HuH-7.5 (cell line): ENCODE results near the gene TNS1.

ENCODE experiments used
- DNase-seq: peaks from one replicate; pipeline ENCODE4 v3.0.0; 2011; ENCODE audit warnings: low spot score

Gene TNS1

GRCh38 chr2:217980036-217980435 is 22.8 kb downstream of the TNS1 start:
- no peak for DNase-seq

GRCh38 chr2:217979151-217979811 is 23.5 kb downstream of the TNS1 start:
- DNase-seq, result no peak

DNA sequence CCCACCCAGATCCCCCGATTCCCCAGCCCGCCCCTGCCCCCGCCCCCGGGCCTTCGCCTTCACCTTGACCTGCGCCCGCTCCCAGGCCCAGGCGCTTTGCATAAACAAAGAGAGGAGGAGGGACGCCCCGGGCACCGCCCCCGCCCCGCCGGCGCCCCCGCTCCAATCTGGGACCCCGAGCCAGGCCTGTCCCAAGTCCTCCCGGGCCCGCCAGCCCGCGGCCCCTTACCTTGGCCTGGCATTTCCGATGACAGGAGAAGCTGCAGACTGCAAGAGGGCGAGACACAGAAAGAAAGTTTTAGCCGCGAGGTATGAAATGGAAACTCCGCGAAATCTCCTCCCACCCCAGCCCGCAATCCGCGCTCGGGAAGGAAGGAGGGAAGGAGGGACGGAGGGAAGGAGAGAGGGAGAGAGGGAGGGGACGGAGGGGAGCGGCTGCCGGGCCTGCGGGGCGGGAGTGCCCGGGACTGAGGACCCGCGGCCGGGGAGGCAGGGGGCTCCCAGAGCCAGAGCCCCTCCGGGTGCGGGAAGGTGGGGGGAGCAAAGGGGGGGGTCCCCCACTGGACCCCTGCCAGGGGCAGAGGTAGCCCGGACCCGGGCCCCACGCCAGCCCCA is 24.2 kb downstream of the TNS1 start:
- peak; percentile 46 for DNase-seq

GRCh38 chr2:217977840-217978535 is 24.8 kb downstream of the TNS1 start:
- DNase-seq, result no peak

DNA sequence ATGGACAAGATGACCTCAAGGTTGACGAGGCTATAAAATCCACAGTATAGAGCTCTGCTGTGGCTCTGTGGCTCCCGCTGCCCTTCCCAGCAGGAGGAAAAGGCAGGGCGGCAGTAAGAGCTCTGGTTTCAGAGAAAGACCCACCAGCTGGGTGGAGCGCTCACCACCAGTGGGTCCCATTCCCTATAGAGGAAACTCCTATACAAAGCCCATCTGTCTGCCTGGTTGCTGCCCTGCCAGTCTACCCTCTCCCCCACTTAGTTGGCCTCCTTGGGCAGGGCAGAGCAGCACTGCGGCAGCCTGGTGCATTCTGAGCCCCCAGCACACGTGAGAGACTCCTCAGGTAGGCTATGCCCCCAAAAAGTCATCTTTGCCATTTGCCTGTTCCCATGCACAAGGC is 26.5 kb downstream of the TNS1 start:
- no peak for DNase-seq

DNA sequence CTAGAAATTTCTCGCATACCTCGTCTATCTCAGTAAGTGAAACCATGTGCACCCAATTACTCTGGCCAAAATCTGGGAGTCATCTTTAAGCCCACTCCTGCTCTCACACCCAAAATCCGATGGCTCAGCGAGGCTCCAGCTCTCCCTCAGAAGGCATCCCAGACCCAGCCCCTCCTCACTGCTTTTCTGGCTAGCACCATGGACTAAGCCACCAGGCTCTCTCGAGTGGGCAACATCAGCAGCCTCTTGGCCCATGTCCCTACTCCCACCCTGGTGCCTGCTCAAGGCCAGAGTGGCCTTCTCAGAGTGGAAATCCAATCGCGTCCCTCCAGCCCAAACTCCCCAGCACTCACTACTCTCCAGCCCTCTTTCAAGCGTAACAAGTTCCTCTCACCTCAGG is 27.2 kb downstream of the TNS1 start:
- DNase-seq, result no peak

- no peak for DNase-seq
Measured at GRCh38 chr2:217974389-217975005, 28.3 kb downstream of the TNS1 start.

GRCh38 chr2:217973008-217973787 is 29.6 kb downstream of the TNS1 start:
- no peak for DNase-seq

DNA sequence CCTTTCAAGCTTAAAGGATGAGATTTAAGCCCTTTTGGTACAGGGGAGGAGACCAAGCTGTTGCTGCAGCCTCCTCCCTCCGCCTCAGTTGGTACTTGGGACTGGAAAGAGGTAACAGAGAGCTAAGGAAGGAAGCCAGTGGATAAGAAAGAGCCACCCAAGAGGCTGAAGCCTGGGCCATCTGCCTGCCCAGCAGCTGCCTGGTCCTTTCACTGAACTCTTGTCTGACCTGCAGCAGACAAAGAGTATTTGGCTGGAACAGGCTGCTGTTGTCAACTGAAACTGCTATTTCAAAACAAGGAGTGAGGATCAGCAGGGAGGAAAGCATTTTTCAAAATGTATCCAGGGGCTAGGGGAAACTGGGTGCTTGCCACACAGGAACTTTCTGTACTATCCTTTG is 30.3 kb downstream of the TNS1 start:
- DNase-seq, result no peak

- DNase-seq, result no peak
Measured at GRCh38 chr2:217972037-217972436, 30.8 kb downstream of the TNS1 start.

- DNase-seq, result no peak
Measured at GRCh38 chr2:217971166-217971565, 31.6 kb downstream of the TNS1 start.

DNA sequence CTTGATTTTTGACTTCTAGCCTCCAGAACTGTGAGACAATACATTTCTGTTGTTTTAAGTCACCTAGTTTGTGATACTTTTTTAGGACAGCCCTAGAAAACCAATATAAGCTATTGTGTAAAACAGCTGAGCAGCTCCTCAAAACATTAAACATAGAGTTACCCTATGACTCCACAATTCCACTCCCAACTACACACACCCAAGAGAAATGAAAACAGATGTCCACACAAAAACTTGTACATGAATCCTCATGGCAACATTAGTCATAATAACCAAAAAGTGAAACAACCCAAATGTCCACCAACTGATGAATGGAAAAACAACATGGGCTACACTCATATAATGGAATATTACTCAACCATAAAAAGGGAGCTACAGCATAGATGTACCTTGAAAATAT is 32.6 kb downstream of the TNS1 start:
- DNase-seq, result no peak

- no peak for DNase-seq
Measured at GRCh38 chr2:217969588-217969987, 33.2 kb downstream of the TNS1 start.

- no peak for DNase-seq
Measured at GRCh38 chr2:217968023-217968422, 34.8 kb downstream of the TNS1 start.

- DNase-seq, result no peak
Measured at GRCh38 chr2:217966423-217967070, 36.2 kb downstream of the TNS1 start.

- no peak for DNase-seq
Measured at GRCh38 chr2:217964275-217965161, 38.3 kb downstream of the TNS1 start.

GRCh38 chr2:217960351-217960750 is 42.4 kb downstream of the TNS1 start:
- no peak for DNase-seq

DNA sequence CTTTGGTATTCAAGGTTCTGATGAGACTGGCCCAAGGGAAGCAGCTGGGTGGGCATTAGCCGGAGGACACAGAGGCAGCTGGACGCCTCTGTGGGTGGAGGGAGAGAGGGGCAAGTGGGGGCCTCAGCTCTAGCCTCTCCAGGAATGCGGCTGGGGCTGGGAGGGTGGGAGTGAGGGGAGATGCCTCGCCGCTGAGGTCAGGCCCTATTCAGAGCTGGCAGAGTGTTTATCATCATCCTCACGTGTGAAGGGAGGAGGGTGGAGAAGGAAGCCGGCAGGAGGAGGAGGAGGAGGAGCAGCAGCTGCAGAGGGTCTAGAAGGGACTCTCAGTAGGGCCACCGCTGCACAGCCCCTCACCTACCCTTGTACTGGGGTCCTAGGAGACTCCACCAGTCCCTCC is 43.1 kb downstream of the TNS1 start:
- DNase-seq, result no peak

DNA sequence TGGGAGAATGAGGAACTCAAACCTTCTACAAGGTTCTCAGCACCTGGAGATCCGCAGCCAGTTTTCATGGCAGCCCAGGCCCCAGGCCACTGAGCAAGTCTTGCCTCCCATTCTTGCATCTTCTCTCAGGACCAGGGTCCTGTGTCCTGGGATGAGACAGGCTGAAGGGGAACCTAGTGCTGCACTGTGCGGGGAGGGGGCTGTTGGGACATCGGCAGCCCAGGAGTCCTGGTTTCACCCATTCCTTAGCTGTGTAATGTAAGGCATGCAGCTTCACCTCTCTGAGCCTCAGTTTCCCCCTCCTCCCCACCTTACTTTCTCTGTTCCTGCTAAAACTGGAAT is 43.9 kb downstream of the TNS1 start:
- DNase-seq, result no peak

DNA sequence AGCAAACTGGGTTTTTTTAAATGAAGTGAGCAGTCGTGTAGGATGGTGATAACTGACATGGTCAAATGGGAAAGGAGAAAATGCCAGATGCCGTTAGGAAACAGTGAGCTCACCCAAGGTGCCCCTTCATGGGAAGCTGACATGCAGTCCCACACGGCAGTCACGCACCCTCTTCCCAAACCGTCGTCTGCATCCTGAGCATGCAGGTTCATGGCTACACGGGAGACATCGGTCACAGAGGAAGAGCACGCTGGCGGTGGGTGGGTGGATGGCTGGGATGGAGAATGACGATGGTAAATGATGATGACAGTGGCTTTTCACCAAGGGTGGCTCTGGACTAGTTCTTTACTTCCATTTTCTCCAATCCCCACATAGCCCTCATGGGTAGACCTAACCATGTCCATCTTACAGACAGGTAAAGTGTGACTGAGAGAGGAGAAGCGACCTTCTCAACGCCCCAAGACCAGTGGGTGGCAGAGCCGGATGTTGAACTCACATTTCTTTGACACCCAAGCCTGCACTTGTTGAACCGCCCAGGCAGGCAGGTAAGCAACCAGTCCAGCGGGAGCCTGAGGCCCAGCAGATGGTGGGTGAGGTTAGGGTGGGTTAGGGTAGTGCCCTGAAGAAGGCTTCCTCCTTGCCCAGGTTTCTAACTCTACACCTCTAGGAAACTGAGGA is 44.5 kb downstream of the TNS1 start:
- DNase-seq, result no peak
